SK-N-SH (cell line): ENCODE data around the gene GBX1. TPM values are rescaled to one million over a fixed set of nuclear protein-coding genes. Genes with fewer than 3 reads are reported as not detected.

ENCODE experiments used
- CTCF ChIA-PET: fragments of 300-600, 350-600 bp; formaldehyde crosslinking; extraction: SDS; loops from one replicate; lab custom pipeline; 2021; lab: Yijun Ruan, JAX
- POLR2A ChIA-PET: fragments of 350-600 bp; sonication (Branson Sonifier 250); formaldehyde crosslinking; extraction: SDS; loops from one replicate; lab custom pipeline; 2020; ENCODE audit warnings: antibody characterized with exemption, inconsistent platforms; lab: Yijun Ruan, JAX
- DNase-seq: peaks from one replicate; pipeline ENCODE4 v3.0.0; 2012
- H2AFZ ChIP-seq: fragments of 200-600 bp; sonication (generic); 2 replicates; pipeline ENCODE4 v1.8.1; 2016; ENCODE audit warnings: antibody characterized with exemption, mild to moderate bottlenecking, low read depth
- H3F3A ChIP-seq: fragments of 200-600 bp; sonication (generic); replicated peaks from 2 replicates; pipeline ENCODE3; 2016; ENCODE audit warnings: antibody characterized with exemption, mild to moderate bottlenecking; ENCODE audit not compliant: insufficient read depth
- H3K27ac ChIP-seq, 2 experiments: fragments of 200-500 bp in 1 of 2; fragments of 200-600 bp in 1 of 2; sonication (Bioruptor generic) in 1 of 2; sonication (generic), shearing (Covaris generic) in 1 of 2; 2 replicates each; pipeline versions ENCODE4 v1.5.1 to v1.6.1; 2014 to 2016; ENCODE audit warnings: low read depth in 2 of 2, inconsistent platforms in 1 of 2, low read length in 1 of 2, mild to moderate bottlenecking in 1 of 2, mixed read lengths in 1 of 2
- H3K27me3 ChIP-seq: fragments of 200-600 bp; sonication (generic), shearing (Covaris generic); 2 replicates; pipeline ENCODE4 v1.6.1; 2016; ENCODE audit warnings: mixed run types; ENCODE audit not compliant: insufficient read depth
- H3K36me3 ChIP-seq, 2 experiments: fragments of 200-500 bp in 1 of 2; fragments of 200-600 bp in 1 of 2; sonication (Bioruptor generic) in 1 of 2; sonication (generic) in 1 of 2; replicated peaks in 1 of 2; 2 replicates each; pipeline versions ENCODE3 to v1.5.1; 2014 to 2016; ENCODE audit warnings: low read length in 1 of 2, mild to moderate bottlenecking in 1 of 2; ENCODE audit not compliant: insufficient read depth in 2 of 2, control insufficient read depth in 1 of 2
- H3K4me1 ChIP-seq, 2 experiments: fragments of 200-500 bp in 1 of 2; fragments of 200-600 bp in 1 of 2; sonication (Bioruptor generic) in 1 of 2; sonication (generic), shearing (Covaris generic) in 1 of 2; 2 replicates each; pipeline versions ENCODE4 v1.5.1 to v1.6.1; 2014 to 2016; ENCODE audit warnings: low read depth in 1 of 2, low read length in 1 of 2, mixed run types in 1 of 2; ENCODE audit not compliant: insufficient read depth in 2 of 2, control insufficient read depth in 1 of 2
- H3K4me2 ChIP-seq: fragments of 200-600 bp; sonication (generic), shearing (Covaris generic); 2 replicates; pipeline ENCODE4 v1.6.1; 2017; ENCODE audit warnings: mixed run types
- H3K4me3 ChIP-seq, 2 experiments: fragments of 200-500 bp in 1 of 2; fragments of 200-600 bp in 1 of 2; sonication (Bioruptor generic) in 1 of 2; sonication (generic), shearing (Covaris generic) in 1 of 2; 2 replicates each; pipeline versions ENCODE4 v1.5.1 to v1.8.1; 2014 to 2016; ENCODE audit warnings: low read depth in 2 of 2, inconsistent platforms in 1 of 2, low read length in 1 of 2, mild to moderate bottlenecking in 1 of 2, mixed read lengths in 1 of 2, moderate library complexity in 1 of 2
- H3K79me2 ChIP-seq: fragments of 200-600 bp; sonication (generic); 2 replicates; pipeline ENCODE4 v1.8.1; 2017; ENCODE audit warnings: mild to moderate bottlenecking; ENCODE audit not compliant: insufficient read depth
- H3K9ac ChIP-seq: fragments of 200-600 bp; sonication (generic); 2 replicates; pipeline ENCODE4 v1.6.1; 2017; ENCODE audit warnings: mixed run types
- H3K9me2 ChIP-seq: fragments of 200-600 bp; sonication (generic); 2 replicates; pipeline ENCODE4 v1.6.1; 2017; ENCODE audit warnings: mixed run types
- H3K9me3 ChIP-seq: fragments of 200-600 bp; sonication (generic); 2 replicates; pipeline ENCODE4 v1.6.1; 2017; ENCODE audit warnings: mixed run types, mild to moderate bottlenecking, moderate library complexity
- H4K20me1 ChIP-seq: fragments of 200-600 bp; sonication (generic); 2 replicates; pipeline ENCODE4 v1.6.1; 2017; ENCODE audit warnings: mild to moderate bottlenecking, mixed run types; ENCODE audit not compliant: insufficient read depth
- CHD2 ChIP-seq: fragments of 150-350 bp; IDR thresholded peaks from 2 replicates; pipeline ENCODE4 v1.6.1; 2018; ENCODE audit warnings: low read length; ENCODE audit not compliant: partially characterized antibody
- CTCF ChIP-seq: fragments of 200-600 bp; sonication (generic); IDR thresholded peaks from 2 replicates; pipeline ENCODE4 v1.6.1; 2017; ENCODE audit warnings: antibody characterized with exemption, mild to moderate bottlenecking, moderate library complexity
- FOXJ3 ChIP-seq: sonication (generic); formaldehyde crosslinking; IDR thresholded peaks from 2 replicates; pipeline ENCODE4 v1.5.1; 2020; ENCODE audit warnings: mild to moderate bottlenecking, missing genetic modification reagents
- GABPA ChIP-seq: IDR thresholded peaks from 2 replicates; pipeline ENCODE4 v1.4.0; 2012; ENCODE audit warnings: low read depth, mild to moderate bottlenecking
- JUND ChIP-seq: IDR thresholded peaks from 2 replicates; pipeline ENCODE4 v1.4.0; 2012
- MAX ChIP-seq: IDR thresholded peaks from 2 replicates; pipeline ENCODE4 v1.4.0; 2012; ENCODE audit warnings: low read depth
- NFIC ChIP-seq: IDR thresholded peaks from 2 replicates; pipeline ENCODE4 v1.4.0; 2012; ENCODE audit warnings: borderline replicate concordance
- NRF1 ChIP-seq: IDR thresholded peaks from 2 replicates; pipeline ENCODE4 v1.6.1; 2012; ENCODE audit warnings: low read depth, mild to moderate bottlenecking, low read length
- RAD21 ChIP-seq: IDR thresholded peaks from 2 replicates; pipeline ENCODE4 v1.6.1; 2012; ENCODE audit warnings: mild to moderate bottlenecking, low read length
- RCOR1 ChIP-seq: fragments of 150-350 bp; IDR thresholded peaks from 2 replicates; pipeline ENCODE4 v1.6.1; 2017; ENCODE audit warnings: antibody characterized with exemption, low read length
- REST ChIP-seq: IDR thresholded peaks from 2 replicates; pipeline ENCODE4 v1.6.1; 2012; ENCODE audit warnings: mild to moderate bottlenecking, low read depth, low read length, moderate library complexity
- RFX5 ChIP-seq: IDR thresholded peaks from 2 replicates; pipeline ENCODE4 v1.6.1; 2012; ENCODE audit warnings: mild to moderate bottlenecking, improper control_type of control experiment, low read length
- SIN3A ChIP-seq: IDR thresholded peaks from 2 replicates; pipeline ENCODE4 v1.6.1; 2012; ENCODE audit warnings: low read depth, mild to moderate bottlenecking, low read length, moderate library complexity, borderline replicate concordance
- SMC3 ChIP-seq: IDR thresholded peaks from 2 replicates; pipeline ENCODE4 v1.6.1; 2012; ENCODE audit warnings: low read depth, low read length, improper control_type of control experiment
- TAF1 ChIP-seq: IDR thresholded peaks from 2 replicates; pipeline ENCODE4 v1.6.1; 2012; ENCODE audit warnings: low read depth, mild to moderate bottlenecking, low read length, moderate library complexity, borderline replicate concordance
- TCF12 ChIP-seq: IDR thresholded peaks from 2 replicates; pipeline ENCODE4 v1.4.0; 2012
- TEAD4 ChIP-seq: IDR thresholded peaks from 2 replicates; pipeline ENCODE4 v1.4.0; 2012; ENCODE audit warnings: mild to moderate bottlenecking, borderline replicate concordance; ENCODE audit not compliant: insufficient read depth
- WGBS: methylation state at CpG from one replicate; pipeline ENCODE4 v1.1.6; 2017; ENCODE audit warnings: low lambda C conversion rate; 5-methylcytosine and 5-hydroxymethylcytosine counted together
- polyA plus RNA-seq, 3 experiments: library from polyadenylated mRNA; depleted of rRNA; stranded (reverse); fragments of >200 nt; gene quantifications; 2 replicates each; pipeline ENCODE4 v1.2.3, GENCODE V29; 2012
- TF ChIP-seq, protein P1 (sequence below): fragments of 150-350 bp; IDR thresholded peaks from 2 replicates; pipeline ENCODE4 v1.6.1; 2016; ENCODE audit warnings: mild to moderate bottlenecking, low read depth, low read length
- TF ChIP-seq, protein P2 (sequence below): IDR thresholded peaks from 2 replicates; pipeline ENCODE4; 2012

The GBX1 gene
- polyA plus RNA-seq, 1 of the 3 experiments (the other 2 are of a cell fraction) = not detected

- TF ChIP-seq REST (no peak), TEAD4 (no peak), JUND (no peak), SIN3A (no peak), TAF1 (no peak), CTCF (no peak), TCF12 (no peak)
Observed at GRCh38 chr7:151137076-151137675, 30.3 kb downstream of the GBX1 start (continued).

DNA sequence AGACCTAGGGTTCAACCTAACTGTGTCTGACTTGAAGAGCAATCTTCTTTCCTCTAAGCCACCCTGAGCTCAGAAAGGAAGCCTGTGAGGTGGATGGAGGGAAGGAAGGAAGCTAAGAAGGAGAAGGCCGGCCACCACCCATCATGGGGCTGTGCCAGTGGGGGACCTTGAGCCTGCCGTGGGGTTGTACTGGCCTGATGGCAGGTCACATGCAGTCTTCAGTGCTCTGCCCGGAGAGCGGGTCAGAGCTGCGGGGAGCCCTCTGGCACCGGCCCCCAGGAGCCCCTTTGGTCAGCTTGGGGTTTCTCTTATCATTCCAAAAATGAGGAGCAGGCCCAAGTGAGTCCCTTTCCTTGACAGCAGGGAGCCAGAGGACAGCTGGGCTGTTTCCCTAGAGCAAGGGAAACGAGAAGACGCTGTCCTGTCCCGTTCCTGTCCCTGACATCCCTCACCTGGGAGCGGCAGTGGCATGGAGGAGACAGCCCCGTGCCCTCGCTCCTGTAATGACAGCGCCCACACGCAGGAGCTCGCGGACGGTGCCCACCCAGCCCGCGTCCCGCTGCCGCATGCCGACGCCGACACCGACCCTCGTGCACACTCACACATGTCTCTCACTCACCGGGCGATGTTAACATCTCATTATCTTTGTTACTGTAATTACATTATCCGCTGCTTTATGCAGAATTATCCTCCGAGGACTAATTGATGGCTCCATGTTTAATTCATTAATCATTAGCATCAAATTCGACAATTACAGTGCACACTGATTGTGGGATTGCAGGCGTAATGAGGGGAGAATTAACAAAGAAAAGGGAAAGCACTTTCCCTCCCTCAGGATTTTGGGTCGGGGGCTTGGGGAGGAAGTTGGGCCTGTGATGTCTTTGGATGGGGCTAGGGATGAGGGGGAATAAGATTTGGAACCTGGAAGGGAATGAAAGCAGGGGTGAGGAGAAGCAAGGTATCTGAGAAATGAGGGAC is 31.3 kb downstream of the GBX1 start:
- Histone ChIP-seq H3K9me3 (no peaks in the 10 kb centered on the region), H3K4me2 (no peak overlapping the region)
- ChIA-PET CTCF (interaction anchor here (1.1 to 10.0 kb wide), 6 partner anchors 12 to 108 kb away, joined by 3 to 73 read pairs (median 8); partner anchors contain the start of gene GBX1), POLR2A (no interaction called here)
- TF ChIP-seq RAD21 = no peak
- TF ChIP-seq RCOR1 = no peak
- no peak for TF ChIP-seq RFX5
- TF ChIP-seq SMC3 = no peak
- no peak for TF ChIP-seq MAX
- TF ChIP-seq GABPA = no peak
- no peak for TF ChIP-seq CTCF
- TF ChIP-seq NFIC = no peak
- TF ChIP-seq, protein P1, sequence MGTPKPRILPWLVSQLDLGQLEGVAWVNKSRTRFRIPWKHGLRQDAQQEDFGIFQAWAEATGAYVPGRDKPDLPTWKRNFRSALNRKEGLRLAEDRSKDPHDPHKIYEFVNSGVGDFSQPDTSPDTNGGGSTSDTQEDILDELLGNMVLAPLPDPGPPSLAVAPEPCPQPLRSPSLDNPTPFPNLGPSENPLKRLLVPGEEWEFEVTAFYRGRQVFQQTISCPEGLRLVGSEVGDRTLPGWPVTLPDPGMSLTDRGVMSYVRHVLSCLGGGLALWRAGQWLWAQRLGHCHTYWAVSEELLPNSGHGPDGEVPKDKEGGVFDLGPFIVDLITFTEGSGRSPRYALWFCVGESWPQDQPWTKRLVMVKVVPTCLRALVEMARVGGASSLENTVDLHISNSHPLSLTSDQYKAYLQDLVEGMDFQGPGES = no peak
- TF ChIP-seq JUND = no peak
- TF ChIP-seq CHD2 = no peak
- TF ChIP-seq FOXJ3 (CRISPR knock-in tag) = no peak
- TF ChIP-seq, protein P2, sequence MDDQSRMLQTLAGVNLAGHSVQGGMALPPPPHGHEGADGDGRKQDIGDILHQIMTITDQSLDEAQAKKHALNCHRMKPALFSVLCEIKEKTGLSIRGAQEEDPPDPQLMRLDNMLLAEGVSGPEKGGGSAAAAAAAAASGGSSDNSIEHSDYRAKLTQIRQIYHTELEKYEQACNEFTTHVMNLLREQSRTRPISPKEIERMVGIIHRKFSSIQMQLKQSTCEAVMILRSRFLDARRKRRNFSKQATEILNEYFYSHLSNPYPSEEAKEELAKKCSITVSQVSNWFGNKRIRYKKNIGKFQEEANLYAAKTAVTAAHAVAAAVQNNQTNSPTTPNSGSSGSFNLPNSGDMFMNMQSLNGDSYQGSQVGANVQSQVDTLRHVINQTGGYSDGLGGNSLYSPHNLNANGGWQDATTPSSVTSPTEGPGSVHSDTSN = no peak
- TF ChIP-seq NRF1 = no peak
- TF ChIP-seq, all 33 proteins: peak for 0
- H3K27ac ChIP-seq = no peak overlapping the region
- WGBS = 95% methylated on average over 31 of the region's 33 CpGs
- no peak overlapping the region for H2AFZ ChIP-seq
- no peaks in the 10 kb centered on the region for H3F3A ChIP-seq
- H3K36me3 ChIP-seq = peaks cover 10 to 93% of the 10 kb centered on the region in 2 experiments
- H3K9me2 ChIP-seq = no peaks in the 10 kb centered on the region
- H3K4me1 ChIP-seq = peaks cover 0 to 28% of the 10 kb centered on the region in 2 experiments; a peak in 1 of 4 replicates
- DNase-seq = no peak
- no peak overlapping the region for H3K4me3 ChIP-seq
- no peaks in the 10 kb centered on the region for H3K27me3 ChIP-seq
- no peaks in the 10 kb centered on the region for H4K20me1 ChIP-seq
- no peak overlapping the region for H3K9ac ChIP-seq
- no peaks in the 10 kb centered on the region for H3K79me2 ChIP-seq
